ENCODE results near the gene MMP1.

DNA sequence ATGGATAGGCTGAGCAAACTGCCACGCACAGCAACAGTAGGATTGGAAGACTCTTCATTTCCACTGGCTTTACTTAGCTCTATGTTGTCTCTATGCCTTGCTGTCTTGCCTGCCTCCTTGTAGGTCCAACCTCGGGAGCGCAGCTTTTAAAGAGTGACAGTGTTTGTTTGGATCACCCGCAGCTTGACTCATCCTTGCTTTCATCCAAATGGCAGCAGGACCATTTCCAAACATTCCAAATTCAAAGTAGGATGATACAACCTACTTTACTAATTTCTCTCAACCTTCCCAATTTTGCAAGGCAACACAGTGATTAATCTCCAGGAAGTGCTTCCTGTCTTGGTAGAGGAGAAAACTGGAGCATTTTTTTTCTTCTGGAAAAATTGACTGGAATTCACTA is 45.5 kb upstream of the MMP1 start, which contains the start of gene MMP3:
- TF ChIP-seq, protein P1, sequence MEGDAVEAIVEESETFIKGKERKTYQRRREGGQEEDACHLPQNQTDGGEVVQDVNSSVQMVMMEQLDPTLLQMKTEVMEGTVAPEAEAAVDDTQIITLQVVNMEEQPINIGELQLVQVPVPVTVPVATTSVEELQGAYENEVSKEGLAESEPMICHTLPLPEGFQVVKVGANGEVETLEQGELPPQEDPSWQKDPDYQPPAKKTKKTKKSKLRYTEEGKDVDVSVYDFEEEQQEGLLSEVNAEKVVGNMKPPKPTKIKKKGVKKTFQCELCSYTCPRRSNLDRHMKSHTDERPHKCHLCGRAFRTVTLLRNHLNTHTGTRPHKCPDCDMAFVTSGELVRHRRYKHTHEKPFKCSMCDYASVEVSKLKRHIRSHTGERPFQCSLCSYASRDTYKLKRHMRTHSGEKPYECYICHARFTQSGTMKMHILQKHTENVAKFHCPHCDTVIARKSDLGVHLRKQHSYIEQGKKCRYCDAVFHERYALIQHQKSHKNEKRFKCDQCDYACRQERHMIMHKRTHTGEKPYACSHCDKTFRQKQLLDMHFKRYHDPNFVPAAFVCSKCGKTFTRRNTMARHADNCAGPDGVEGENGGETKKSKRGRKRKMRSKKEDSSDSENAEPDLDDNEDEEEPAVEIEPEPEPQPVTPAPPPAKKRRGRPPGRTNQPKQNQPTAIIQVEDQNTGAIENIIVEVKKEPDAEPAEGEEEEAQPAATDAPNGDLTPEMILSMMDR (IDR thresholded peaks at IDR 0.05) = no peak
- TF ChIP-seq ZFX (IDR thresholded peaks at IDR 0.05; ENCODE audit: borderline replicate concordance) = no peak
